Keratinocyte (primary cell): ENCODE measurements around the gene L3MBTL4.

Source experiments
- CTCF ChIP-seq, 3 experiments: IDR thresholded peaks in 1 of 3; conservative IDR thresholded peaks in 1 of 3; optimal IDR thresholded peaks in 1 of 3; 2 replicates in 2 of 3; 3 replicates in 1 of 3; pipeline versions ENCODE3 to v1.5.1; 2011; ENCODE audit warnings: low read length in 3 of 3, mild to moderate bottlenecking in 3 of 3, moderate library complexity in 2 of 3, control low read depth in 1 of 3, inconsistent platforms in 1 of 3; ENCODE audit not compliant: insufficient read depth in 2 of 3; ENCODE audit errors: extremely low read depth in 1 of 3
- EZH2 ChIP-seq: IDR thresholded peaks from one replicate; pipeline ENCODE4 v1.6.1; 2012; ENCODE audit warnings: inconsistent platforms, mild to moderate bottlenecking, low read length, moderate library complexity

- TF ChIP-seq CTCF (optimal IDR thresholded peaks at IDR 0.05 in 1 of 3, IDR thresholded peaks at IDR 0.05 in 1 of 3, conservative IDR thresholded peaks at IDR 0.05 in 1 of 3; ENCODE audit: extremely low read depth in 1 of 3, insufficient read depth in 2 of 3, low read length in 3 of 3) = no peak
- TF ChIP-seq EZH2 = no peak
Observed at GRCh38 chr18:6297875-6298274, 116.8 kb downstream of the L3MBTL4 start.
